BJ (cell line): ENCODE results near the gene NEK4. TPM values are rescaled to one million over a fixed set of nuclear protein-coding genes. Genes with fewer than 3 reads are reported as not detected.

ENCODE experiments used
- CTCF ChIA-PET: fragments of 350-600 bp; formaldehyde crosslinking; extraction: SDS; loops from one replicate; lab custom pipeline; 2021; ENCODE audit warnings: antibody characterized with exemption, inconsistent platforms; lab: Yijun Ruan, JAX
- POLR2A ChIA-PET: fragments of 300-600 bp; sonication (Branson Sonifier 250); formaldehyde crosslinking; extraction: SDS; loops from one replicate; lab custom pipeline; 2021; ENCODE audit warnings: antibody characterized with exemption; lab: Charles Lee
- DNase-seq: peaks from one replicate; pipeline ENCODE4 v3.0.0-alpha.2; 2011; ENCODE audit warnings: low read depth
- H3K27me3 ChIP-seq: 2 replicates; pipeline ENCODE4 v1.6.0; 2011; ENCODE audit warnings: low read length; ENCODE audit not compliant: control insufficient read depth, insufficient read depth
- H3K36me3 ChIP-seq: 2 replicates; pipeline ENCODE4 v1.5.1; 2011; ENCODE audit warnings: low read length; ENCODE audit not compliant: control insufficient read depth, insufficient read depth
- H3K4me3 ChIP-seq: 2 replicates; pipeline ENCODE4 v1.5.1; 2011; ENCODE audit warnings: low read depth, mild to moderate bottlenecking, control low read depth, low read length
- polyA plus RNA-seq: library from polyadenylated mRNA; depleted of rRNA; stranded (reverse); fragments of >200 nt; gene quantifications from 2 replicates; pipeline ENCODE4 v1.2.3, GENCODE V29; 2011
- TF ChIP-seq, protein P1 (sequence below): IDR thresholded peaks from 2 replicates; pipeline ENCODE4 v1.5.1; 2011; ENCODE audit warnings: low read depth, mild to moderate bottlenecking, control low read depth, inconsistent platforms, low read length, moderate library complexity; ENCODE audit not compliant: insufficient read depth

The NEK4 gene
- polyA plus RNA-seq, 1 experiment: 10.0 TPM

DNA sequence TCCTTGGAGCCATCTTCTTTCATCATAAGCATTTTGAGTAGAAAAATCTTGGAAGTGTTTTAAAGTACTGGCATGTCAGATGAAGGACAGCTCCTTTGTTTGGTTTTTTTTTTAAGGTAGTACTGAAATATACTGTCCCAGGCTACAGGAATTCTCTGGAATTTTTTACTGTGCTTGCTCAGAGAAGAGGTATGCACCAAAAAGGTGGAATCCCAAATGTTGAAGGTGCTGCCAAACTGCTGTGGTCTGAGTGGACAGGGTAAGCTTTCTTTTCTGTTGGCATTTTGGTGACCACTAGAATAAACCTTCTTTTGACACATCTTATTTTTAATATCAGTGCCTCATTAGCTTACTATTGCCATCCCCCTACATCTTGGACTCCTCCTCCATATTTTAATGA is 77.7 kb downstream of the NEK4 start:
- Histone ChIP-seq H3K27me3 (no peaks in the 10 kb centered on the region), H3K36me3 (peaks cover 45% of the 10 kb centered on the region), H3K4me3 (no peak overlapping the region)
- POLR2A ChIA-PET: no interaction called here
- CTCF ChIA-PET: interaction anchor here (1.0 to 1.4 kb wide), 3 partner anchors 13 to 247 kb away, joined by 3 to 5 read pairs (median 4); partner anchors contain the start of genes GLT8D1 and SPCS1
- TF ChIP-seq, protein P1, sequence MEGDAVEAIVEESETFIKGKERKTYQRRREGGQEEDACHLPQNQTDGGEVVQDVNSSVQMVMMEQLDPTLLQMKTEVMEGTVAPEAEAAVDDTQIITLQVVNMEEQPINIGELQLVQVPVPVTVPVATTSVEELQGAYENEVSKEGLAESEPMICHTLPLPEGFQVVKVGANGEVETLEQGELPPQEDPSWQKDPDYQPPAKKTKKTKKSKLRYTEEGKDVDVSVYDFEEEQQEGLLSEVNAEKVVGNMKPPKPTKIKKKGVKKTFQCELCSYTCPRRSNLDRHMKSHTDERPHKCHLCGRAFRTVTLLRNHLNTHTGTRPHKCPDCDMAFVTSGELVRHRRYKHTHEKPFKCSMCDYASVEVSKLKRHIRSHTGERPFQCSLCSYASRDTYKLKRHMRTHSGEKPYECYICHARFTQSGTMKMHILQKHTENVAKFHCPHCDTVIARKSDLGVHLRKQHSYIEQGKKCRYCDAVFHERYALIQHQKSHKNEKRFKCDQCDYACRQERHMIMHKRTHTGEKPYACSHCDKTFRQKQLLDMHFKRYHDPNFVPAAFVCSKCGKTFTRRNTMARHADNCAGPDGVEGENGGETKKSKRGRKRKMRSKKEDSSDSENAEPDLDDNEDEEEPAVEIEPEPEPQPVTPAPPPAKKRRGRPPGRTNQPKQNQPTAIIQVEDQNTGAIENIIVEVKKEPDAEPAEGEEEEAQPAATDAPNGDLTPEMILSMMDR: no peak
- DNase-seq: no peak

DNA sequence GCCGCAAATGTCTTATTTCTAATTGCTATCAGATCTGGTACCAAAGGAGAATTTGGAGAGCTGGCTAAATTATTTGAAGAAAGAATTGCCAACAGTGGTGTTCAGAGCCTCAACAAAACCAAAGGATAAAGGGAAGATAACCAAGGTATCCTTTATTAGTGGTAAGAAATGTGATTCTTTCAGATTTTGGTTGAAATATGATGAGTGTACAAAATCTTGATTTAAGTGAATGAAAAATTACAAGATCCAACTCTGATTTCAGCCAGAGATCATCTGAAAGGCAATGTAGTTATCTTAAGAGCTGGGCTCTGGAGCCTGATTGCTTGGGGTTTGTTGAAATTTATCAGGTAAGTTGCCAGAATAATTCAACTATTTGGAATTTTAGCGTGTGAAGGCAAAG is 80.2 kb downstream of the NEK4 start:
- POLR2A ChIA-PET: no interaction called here
- CTCF ChIA-PET: no interaction called here
- DNase-seq: no peak

DNA sequence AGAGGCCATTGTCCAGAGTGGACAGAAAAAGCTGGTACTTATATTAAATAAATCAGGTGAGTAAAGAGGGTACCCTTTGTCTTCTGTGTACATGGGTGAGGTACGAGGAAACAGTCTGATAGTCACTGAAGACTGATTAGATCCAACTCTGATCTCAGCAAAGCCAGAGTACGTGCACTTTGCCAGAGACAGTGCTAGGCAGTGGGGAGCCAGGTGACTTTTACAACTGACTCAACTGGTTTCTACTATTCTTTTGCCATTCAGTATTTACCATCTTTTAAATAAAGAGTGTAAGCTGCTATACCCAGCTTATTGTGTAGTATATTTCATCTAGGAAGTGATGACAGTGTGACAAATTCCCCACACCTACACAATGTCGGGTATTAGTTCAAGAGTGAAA is 81.6 kb downstream of the NEK4 start:
- Histone ChIP-seq H3K36me3 (peaks cover 38% of the 10 kb centered on the region), H3K27me3 (no peaks in the 10 kb centered on the region), H3K4me3 (no peak overlapping the region)
- TF ChIP-seq, protein P1: no peak
- ChIA-PET CTCF (interaction anchor here (1.6 kb wide), 1 partner anchor 7 kb away, joined by 3 read pairs; no protein-coding TSS in a partner anchor), POLR2A (no interaction called here)
- no peak for DNase-seq

More for the DNA sequence above, 80.2 kb downstream of the NEK4 start:
- no peak overlapping the region for H3K4me3 ChIP-seq
- no peaks in the 10 kb centered on the region for H3K27me3 ChIP-seq
- H3K36me3 ChIP-seq: peaks cover 44% of the 10 kb centered on the region
- TF ChIP-seq, protein P1: no peak

DNA sequence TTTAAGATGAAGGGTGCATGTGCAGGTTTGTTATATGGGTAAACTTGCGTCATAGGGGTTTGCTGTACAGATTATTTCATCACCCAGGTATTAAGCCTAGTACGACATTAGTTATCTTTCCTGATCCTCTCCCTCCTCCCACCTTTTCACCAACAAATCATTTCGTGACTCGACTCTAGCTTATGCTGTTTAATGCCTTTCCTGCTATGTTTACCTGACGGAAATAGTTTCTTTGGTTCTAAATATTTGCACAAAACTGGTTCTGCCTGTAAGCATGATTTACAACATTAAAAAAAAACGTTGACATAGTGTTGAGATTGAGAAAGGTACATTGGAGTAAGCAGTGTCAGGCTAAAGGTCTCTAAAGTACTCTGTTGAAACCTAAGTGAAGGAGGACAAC is 82.5 kb downstream of the NEK4 start:
- ChIA-PET POLR2A (interaction anchor here (0.5 kb wide), 1 partner anchor 408 kb away, joined by 3 read pairs; no protein-coding TSS in a partner anchor), CTCF (interaction anchor here (0.6 to 1.6 kb wide), 2 partner anchors 8 to 9 kb away, joined by 3 to 6 read pairs; no protein-coding TSS in a partner anchor)
- DNase-seq: no peak
- Histone ChIP-seq H3K27me3 (no peaks in the 10 kb centered on the region), H3K4me3 (no peak overlapping the region), H3K36me3 (peaks cover 32% of the 10 kb centered on the region)
- TF ChIP-seq, protein P1: no peak

DNA sequence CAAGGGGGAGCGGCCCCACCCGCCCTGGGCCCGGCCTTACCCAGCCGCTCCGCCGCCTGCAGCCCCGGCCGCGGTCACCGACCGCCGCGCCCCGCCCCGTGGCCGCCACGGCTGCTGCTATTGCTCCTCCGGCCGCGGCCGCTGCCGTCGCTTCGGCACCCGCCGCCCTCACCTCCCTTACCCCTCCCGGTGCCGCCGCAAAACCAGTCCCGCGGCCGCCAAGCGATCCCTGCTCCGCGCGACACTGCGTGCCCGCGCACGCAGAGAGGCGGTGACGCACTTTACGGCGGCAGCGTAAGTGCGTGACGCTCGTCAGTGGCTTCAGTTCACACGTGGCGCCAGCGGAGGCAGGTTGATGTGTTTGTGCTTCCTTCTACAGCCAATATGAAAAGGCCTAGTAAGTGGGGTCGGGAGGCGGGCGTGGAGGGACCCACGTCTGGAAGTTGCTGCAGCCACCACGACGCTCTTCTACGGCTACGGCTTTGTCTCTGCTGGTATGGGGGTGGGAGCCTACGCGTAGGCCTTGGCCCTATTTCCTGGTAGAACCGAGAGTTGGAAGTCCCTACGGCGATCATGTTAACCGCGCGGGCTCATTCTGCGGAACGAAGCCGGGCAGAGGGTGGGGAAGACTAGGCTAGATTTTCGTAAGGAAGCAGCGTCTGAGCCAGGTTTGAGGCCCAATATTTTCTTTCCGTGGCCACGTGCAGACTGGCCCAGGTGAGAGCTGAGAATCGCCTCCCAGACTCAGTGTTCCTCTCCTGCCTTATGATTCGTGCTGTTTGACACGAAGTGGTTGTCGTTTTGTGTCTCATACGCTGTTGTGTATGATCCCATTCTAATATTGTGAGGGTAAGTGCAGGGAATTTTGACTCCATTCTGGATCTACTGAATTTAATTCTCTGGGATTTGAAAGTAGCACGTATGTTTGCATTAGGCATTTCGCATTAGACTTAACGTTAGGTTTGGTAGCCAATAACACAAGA is 84.7 kb downstream of the NEK4 start, which contains the start of the genes GNL3 and PBRM1:
TSS of gene GNL3 (plus strand) at position 324 of the 983 bp plus-strand sequence. CDS start at position 385, 61 bp downstream.
TSS of gene PBRM1 (minus strand) at position 205 of the 983 bp plus-strand sequence.
- CTCF ChIA-PET: interaction anchor here (1.8 kb wide), 1 partner anchor 274 kb away, joined by 4 read pairs; no protein-coding TSS in a partner anchor

More for the DNA sequence above, 84.7 kb downstream of the NEK4 start, which contains the start of the genes GNL3 and PBRM1:
- TF ChIP-seq, protein P1: no peak
- DNase-seq: peak; percentile 65
- H3K27me3 ChIP-seq: no peaks in the 10 kb centered on the region
- H3K36me3 ChIP-seq: peaks cover 20% of the 10 kb centered on the region
- POLR2A ChIA-PET: no interaction called here
- H3K4me3 ChIP-seq: peak within 1 kb of the TSS; percentile 84
